ENCODE measurements around the gene PTCD3.

The PTCD3 gene

DNA sequence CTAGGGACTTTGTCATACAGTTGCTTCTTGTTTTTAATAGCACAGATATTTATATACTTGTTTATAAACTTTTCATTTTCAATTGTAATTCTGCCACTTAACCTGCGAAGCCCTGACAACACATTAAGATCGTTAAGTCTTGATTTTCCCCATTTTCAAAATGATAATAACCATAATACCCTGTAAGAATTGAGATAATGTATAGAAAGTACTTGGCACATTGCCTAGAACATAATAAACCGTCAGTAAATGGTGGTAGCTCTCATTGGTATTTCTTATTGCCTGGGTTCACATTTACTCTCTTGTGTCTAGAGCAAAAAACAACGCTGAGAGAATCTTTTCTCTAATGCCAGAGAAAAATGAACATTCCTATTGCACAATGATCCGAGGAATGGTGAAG lies 18.6 kb downstream of the PTCD3 start:
- Histone ChIP-seq H3K27ac (no peak overlapping the region), H3K4me3 (ENCODE audit: low read depth in 1 of 2, low read length in 1 of 2) (no peak overlapping the region), H3K36me3 (peaks cover 100% of the 10 kb centered on the region), H3K9me3 (no peaks in the 10 kb centered on the region), H3K27me3 (no peaks in the 10 kb centered on the region), H3K4me1 (ENCODE audit: control insufficient read depth in 1 of 2, insufficient read depth in 1 of 2, low read depth in 1 of 2, low read length in 1 of 2) (no peaks in the 10 kb centered on the region)
- TF ChIP-seq, protein P1, sequence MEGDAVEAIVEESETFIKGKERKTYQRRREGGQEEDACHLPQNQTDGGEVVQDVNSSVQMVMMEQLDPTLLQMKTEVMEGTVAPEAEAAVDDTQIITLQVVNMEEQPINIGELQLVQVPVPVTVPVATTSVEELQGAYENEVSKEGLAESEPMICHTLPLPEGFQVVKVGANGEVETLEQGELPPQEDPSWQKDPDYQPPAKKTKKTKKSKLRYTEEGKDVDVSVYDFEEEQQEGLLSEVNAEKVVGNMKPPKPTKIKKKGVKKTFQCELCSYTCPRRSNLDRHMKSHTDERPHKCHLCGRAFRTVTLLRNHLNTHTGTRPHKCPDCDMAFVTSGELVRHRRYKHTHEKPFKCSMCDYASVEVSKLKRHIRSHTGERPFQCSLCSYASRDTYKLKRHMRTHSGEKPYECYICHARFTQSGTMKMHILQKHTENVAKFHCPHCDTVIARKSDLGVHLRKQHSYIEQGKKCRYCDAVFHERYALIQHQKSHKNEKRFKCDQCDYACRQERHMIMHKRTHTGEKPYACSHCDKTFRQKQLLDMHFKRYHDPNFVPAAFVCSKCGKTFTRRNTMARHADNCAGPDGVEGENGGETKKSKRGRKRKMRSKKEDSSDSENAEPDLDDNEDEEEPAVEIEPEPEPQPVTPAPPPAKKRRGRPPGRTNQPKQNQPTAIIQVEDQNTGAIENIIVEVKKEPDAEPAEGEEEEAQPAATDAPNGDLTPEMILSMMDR (IDR thresholded peaks at IDR 0.05) = no peak

DNA sequence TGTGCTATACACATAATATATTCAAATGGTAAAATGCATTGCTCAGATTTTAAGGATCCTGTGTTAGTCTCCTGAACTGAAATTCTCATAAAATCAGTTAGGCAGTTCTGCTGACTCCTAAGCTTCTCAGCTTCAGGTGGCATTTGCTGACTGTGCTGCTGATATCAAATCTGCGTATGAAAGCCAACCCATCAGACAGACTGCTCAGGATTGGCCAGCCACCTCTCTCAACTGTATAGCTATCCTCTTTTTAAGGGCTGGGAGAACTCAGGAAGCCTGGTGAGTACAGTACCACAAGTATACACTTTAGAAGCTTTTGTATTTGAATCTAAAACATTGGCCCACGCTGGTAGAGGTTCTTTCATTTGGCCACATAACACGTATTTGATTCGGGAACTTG lies 28.7 kb downstream of the PTCD3 start:
- no peaks in the 10 kb centered on the region for H3K4me1 ChIP-seq (ENCODE audit: control insufficient read depth in 1 of 2, insufficient read depth in 1 of 2, low read depth in 1 of 2, low read length in 1 of 2)
- H3K27ac ChIP-seq = no peak overlapping the region
- H3K9me3 ChIP-seq = no peaks in the 10 kb centered on the region
- no peaks in the 10 kb centered on the region for H3K27me3 ChIP-seq
- TF ChIP-seq, protein P1 (IDR thresholded peaks at IDR 0.05) = no peak
- peaks cover 96% of the 10 kb centered on the region for H3K36me3 ChIP-seq
- H3K4me3 ChIP-seq (ENCODE audit: low read depth in 1 of 2, low read length in 1 of 2) = no peak overlapping the region

DNA sequence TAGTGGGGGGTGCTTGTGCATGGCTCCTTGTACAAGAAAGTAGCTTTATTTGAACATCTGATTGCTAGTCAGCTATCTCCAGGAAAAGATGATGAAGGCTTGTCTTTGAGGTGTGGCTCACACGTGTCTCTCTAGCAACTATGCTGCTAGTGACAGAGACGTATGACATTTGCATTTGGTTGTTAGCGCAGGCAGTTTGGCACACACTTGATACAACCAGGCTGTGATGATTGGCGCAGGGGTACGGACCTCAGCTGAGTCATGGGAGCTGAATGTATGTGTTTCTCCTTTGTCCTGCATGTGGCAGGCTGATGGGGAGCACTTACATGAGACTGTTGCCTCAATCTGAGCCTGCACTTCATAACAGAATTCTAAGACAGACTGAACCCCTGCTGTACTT lies 29.6 kb downstream of the PTCD3 start:
- Histone ChIP-seq H3K27me3 (no peaks in the 10 kb centered on the region), H3K9me3 (no peaks in the 10 kb centered on the region), H3K4me1 (ENCODE audit: control insufficient read depth in 1 of 2, insufficient read depth in 1 of 2, low read depth in 1 of 2, low read length in 1 of 2) (no peaks in the 10 kb centered on the region), H3K4me3 (ENCODE audit: low read depth in 1 of 2, low read length in 1 of 2) (no peak overlapping the region), H3K36me3 (peaks cover 95% of the 10 kb centered on the region), H3K27ac (no peak overlapping the region)
- TF ChIP-seq, protein P1 (IDR thresholded peaks at IDR 0.05) = no peak

DNA sequence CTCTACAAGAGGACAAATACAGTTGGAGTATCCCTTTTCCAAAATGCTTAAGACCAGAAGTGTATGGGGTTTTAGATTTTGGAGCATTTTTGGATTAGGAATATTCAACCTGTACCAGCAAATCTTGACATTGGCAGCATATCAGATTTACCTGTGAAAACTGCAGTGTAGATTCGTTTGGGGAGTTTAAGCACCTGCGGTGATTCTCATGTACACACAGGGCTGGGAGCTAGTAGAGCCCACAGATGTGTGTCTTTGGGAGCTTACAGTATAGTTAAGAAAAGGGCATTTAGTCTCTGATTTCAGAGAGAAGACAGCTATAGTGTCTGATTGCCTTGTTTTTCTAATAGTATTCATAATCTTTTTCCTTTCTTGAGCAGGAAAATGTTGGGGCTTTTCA lies 30.1 kb downstream of the PTCD3 start:
- Histone ChIP-seq H3K27me3 (no peaks in the 10 kb centered on the region), H3K36me3 (peaks cover 98% of the 10 kb centered on the region), H3K9me3 (no peaks in the 10 kb centered on the region), H3K4me3 (ENCODE audit: low read depth in 1 of 2, low read length in 1 of 2) (no peak overlapping the region), H3K4me1 (ENCODE audit: control insufficient read depth in 1 of 2, insufficient read depth in 1 of 2, low read depth in 1 of 2, low read length in 1 of 2) (no peaks in the 10 kb centered on the region), H3K27ac (no peak overlapping the region)
- TF ChIP-seq, protein P1 (IDR thresholded peaks at IDR 0.05) = no peak

DNA sequence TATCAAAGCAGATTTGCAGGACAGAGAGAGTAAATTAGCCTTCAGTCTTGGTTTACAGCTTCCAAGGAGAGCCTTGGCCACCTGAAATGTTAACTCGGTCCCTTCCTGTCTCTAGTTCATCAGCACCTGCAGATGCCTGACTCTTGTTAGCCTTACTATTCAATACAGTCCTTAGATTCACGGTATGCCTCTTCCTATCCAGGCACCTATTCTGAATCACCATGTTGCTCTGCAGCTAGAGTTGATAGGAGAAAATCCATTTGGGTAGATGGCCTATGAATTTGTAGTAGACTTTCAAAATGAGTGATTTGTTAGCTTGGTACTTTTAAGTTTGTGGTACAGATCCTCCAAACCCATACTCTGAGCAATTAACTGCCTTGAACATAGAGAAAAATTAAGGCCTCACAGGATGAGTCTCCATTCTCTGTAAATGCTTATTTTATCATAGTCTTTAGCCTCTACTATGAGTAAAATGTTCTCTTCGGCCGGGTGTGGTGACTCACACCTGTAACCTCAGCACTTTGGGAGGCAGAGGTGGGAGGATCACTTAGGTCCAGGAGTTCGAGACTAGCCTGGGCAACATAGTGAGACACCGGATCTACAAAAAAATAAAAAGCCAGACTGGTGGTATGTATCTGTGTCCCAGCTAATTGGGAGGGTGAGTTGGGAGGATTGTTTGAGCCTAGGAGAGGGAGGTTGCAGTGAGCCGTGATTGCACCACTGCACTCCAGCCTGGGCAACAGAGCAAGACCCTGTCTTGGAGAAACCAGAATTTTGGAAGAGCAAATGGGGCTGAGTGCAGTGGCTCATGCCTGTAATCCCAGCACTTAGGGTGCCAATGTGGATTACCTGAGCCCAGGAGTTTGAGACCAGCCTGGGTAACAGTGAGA lies 32.9 kb downstream of the PTCD3 start:
- no peaks in the 10 kb centered on the region for H3K9me3 ChIP-seq
- no peak overlapping the region for H3K27ac ChIP-seq
- H3K36me3 ChIP-seq = peaks cover 89% of the 10 kb centered on the region
- TF ChIP-seq, protein P1 (IDR thresholded peaks at IDR 0.05) = no peak
- H3K4me1 ChIP-seq (ENCODE audit: control insufficient read depth in 1 of 2, insufficient read depth in 1 of 2, low read depth in 1 of 2, low read length in 1 of 2) = peaks cover 11% of the 10 kb centered on the region in 2 experiments
- no peaks in the 10 kb centered on the region for H3K27me3 ChIP-seq
- no peak overlapping the region for H3K4me3 ChIP-seq (ENCODE audit: low read depth in 1 of 2, low read length in 1 of 2)

Data from neutrophil (primary cell).